Measurements from ENCODE around the gene DSCAML1.
"Not testable (repeated sequence)": the region's sequence is repeated elsewhere in the genome, so short reads cannot be mapped to it uniquely, and the experiment has no call there.

Gene DSCAML1

DNA sequence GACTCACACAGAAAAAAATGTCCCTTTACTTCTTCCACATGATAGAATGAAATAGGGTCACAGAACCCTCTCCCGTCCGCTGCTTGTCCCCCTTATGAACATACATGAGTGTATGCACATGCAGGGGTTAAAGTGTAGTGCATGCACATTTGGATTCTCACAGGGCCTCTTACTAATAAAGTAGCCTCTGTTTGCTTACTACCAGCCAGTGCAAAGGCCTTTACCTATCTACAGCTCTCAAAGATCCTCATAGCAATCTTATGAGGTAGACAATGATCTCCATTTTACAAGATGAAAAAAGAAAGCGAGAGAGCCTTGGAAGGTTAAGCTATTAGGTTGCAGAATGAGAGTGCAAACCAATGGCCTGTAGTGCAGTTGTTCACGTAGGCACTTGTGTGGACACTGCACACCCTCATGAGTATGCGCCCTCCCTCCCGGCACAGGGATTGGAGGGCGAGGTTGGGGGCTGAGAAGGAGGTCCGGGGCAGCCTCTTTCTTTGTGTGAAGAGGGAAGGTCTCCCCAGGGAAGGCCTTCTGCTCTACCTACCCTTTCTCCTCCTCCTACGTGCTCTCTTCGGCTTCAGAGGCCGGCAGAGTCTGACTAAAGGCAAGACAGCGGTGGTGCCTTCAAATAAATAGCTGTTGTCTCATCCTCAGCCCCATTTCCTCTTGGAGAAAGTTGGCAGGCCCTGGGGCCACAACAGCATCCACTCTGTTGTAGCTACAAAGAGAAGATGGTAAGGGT, 378.1 kb downstream of the DSCAML1 start:
- DNase-seq: no peak

DNA sequence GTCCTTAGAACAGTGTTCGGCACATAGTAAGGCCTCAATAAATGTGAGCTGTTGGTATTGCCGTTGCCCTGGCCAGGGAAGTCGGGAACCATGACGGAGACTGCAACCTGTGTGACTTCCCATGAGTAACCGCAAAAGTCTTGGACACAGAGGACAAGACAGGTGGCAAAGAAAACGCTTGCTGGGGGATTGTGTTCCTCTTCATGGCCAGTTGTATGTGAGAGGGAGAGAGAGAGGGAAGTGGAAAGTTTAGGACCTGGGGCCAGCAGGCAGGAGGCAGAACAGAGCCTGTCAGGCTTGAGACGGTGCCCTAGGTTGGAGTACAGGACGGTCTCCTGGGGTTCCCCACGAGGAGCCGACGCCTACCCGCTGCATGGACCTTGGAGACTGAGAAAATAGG, 379.2 kb downstream of the DSCAML1 start:
- DNase-seq: no peak

DNA sequence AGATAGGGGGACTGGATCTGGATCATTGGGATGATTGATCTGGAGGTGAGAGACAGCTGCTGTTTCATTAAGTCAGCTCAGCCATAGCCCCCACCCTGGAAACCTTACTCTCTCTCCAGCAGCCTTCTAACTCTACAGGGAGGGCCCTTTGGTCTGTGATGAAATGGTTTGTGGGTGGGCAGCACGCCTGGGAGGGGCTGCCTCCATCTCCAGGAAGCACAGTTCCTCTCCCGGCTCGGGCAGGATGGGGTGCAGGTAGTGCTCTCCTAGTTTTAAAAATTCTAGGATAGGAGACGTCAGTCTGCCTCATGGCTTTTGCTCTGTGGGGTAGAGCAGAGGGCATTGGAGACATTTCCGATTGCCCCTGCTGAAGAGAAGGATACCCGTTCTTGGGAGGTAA, 379.7 kb downstream of the DSCAML1 start:
- no peak for DNase-seq

DNA sequence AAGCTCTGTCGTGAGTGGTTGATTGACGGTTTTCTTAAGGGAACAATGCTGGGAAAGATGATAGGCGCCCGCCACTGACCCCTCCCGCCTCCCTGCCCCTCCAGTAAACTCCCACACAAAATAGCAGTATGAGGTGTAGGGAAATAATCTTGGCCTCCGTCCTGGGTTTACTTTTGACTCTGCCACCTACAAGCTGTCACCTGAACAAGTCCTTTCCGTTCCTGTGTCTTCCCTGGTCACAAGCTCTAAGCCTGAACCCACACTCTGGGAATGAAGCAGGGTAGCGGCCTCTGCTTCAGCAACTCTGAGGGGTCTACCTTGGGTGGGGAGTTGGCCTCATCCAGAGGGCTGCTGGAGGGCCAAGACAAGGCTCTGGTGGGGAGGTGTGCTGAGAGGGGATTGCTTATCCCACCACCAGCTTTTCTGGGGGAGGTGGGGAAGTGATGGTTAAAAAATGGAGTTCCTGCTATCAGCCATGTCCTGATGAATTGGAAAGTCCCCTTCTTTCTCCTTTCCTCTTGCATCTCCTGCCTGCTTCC, 381.6 kb downstream of the DSCAML1 start:
- DNase-seq: no peak

DNA sequence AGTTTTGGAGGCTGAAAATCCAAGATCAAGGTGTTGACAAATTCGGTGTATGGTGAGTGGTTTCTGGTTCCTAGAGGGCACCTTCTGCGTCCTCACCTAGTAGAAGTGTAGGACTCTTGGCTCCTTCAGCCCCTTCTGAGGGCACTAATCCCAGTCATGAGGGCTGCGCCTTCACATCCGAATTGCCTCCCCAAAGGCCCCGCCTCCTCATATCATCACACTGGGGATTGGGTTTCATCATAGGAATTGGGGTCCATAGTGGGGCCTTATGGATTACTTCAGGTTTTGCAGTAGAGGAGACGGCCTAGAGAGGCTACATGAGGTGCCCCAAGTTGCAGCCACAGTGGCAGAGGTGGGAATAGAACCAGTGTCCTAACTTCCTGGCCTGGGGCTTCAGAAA, 382.3 kb downstream of the DSCAML1 start:
- DNase-seq: no peak

DNA sequence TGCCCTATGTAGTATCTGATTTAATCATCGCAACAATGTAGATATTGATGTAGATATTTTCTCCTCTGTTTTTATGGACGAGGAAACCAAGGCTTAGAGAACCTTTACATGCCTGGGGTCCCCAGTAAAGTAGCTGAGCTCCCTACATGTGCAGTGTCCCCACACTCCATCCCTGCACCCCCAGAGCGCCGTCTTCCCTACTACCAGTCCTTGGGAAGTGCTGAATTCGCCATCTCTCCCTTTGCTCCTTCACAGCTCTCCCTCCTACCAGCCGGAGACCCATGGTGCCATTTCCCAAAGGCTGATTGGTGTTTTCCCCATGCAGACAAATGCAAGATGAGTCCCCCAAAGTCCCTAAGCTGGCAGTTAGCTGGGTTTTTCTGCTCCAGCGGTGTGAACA, 383.4 kb downstream of the DSCAML1 start:
- no peak for DNase-seq

DNA sequence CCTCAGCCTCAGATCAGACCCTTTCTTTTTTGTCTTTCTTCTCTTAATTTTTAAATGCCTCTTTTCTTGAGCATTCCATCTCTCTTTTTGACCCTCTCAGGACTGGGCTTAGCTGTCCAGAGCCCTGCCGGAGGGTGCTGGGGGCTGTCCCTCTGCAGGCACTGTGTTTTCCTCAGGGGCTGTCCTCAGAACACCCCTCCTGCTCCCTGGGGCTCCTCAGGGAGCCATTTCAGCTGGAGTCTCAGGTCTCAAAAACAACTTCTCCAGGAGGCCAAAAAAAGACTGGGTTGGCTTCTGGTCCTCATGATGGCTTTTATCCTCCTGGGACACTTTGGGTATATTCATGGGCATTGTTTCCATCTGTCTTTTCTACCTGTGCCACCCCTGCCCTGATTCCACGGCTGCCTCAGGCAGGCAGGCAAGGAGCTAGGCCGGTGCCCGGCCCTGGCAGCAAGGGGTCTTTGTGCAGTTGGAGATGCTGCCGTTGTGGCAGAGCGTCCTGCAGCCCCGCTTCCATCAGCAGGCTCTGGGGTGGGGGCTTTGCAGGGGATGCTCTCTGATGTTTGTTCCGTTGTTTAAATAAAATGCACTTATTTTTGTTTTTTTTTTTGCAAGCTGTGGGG, 384.3 kb downstream of the DSCAML1 start:
- no peak for DNase-seq

DNA sequence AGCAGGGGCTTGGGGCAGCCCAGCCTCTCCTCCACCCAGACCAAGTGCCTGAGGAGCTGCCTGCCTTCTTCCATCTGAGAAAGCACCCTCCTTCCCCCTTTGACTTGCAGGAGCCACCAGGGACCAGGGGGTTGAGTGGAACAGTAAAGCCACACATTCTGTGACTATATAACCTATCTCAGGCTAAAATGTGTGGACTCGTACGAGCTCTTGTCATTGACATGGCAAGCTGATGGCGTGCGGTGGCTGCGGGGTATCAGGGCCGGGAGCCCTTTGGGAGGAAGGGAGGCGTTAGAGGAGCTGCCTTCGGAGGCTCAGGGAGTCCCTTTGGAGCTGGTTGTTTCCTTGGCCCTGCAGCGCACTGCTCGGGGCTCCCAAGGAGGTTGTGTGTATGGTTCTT, 384.8 kb downstream of the DSCAML1 start:
- no peak for DNase-seq

DNA sequence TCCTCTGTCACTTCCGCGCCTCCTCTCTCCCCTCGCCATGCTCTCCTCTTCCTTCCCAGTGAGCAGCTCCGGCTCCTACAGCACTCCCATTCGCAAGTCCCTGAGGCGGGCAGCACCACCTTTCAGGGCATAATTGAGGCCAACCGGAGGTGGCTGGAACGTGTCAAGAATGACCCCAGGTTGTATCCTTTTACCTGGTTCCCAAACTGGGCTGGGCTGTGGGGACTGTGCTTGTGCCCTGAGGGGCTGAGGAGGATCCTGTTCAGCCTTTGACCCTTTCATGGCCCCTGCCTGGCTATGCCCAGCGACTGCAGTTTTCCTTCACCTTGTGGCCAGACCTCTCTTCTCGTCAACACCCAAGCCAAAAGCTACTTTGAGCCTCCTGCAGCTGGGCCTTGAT, 385.3 kb downstream of the DSCAML1 start:
- DNase-seq: no peak

DNA sequence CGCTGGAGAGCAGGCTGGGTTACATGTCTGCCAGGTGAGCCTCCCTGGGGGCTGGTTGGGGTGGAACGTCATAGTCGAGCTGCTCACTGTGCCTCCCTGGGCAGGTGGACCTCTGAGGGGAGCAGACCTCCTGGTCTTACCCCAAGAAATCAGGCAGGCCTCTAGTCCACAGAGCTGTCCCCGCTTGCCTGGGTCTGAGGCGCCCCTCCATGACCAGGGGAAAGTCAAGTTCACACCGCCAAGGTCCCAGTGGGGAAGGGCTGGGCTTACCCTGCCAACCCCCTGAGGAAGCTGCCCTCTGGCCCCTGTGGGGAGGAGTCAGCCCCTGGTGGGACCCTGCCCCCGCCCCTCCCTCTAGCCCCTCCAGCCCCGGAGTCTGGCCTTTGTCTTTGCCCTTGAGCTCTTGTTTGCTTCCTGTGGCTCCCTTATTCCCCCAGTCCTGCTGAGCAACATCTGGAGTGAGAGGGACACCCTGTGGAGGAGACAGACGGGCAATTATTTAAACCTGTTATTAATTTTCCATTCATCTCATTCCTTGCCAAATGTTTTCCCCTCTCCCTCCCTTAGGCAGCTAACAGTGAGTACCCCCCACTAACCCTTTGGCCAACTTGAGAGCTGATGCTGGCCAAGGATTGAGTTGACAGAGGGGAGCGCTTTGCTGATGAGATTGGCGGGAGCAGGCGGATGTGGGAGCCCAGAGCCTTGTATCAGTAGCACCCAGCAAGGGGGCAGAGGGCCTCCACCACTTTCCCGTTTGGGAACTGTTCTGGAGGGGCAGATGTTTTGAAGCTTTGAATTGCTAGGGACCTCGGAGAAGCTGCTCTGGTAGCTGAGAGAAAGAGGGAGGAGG, 385.9 kb downstream of the DSCAML1 start:
- no peak for DNase-seq

DNA sequence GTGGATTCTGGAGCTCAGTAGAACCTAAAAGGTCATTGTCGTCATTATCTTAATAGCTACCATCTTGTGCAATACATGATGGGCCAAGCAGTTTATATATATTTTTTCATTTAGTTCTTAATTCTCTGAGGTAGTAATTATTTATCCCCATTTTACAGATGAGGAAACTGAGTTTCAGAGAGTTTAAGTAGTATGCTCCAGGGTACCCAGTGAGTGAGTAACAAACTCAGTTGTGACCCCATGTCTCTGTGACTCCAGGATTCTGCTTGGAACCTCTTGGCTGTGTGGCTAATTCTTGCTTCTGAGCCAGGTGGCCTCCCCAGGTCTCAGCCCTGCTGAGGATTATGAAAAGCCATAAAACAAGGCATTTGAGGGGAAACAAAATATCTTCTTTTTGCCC, 386.8 kb downstream of the DSCAML1 start:
- DNase-seq: no peak

DNA sequence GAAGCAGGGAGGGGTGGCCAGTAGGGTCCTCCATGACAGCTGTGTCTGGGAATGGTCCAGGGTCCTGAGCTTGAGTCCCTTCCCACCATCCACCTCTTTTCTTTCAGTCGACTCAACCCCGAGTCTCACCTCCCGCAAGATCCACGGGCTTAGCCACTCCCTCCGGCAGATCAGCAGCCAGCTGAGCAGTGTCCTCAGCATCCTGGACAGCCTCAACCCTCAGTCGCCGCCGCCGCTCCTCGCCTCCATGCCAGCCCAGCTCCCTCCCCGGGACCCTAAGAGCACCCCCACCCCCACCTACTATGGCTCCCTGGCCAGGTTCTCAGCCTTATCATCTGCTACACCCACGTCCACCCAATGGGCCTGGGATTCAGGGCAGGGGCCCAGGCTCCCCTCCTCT, 387.5 kb downstream of the DSCAML1 start:
- no peak for DNase-seq

DNA sequence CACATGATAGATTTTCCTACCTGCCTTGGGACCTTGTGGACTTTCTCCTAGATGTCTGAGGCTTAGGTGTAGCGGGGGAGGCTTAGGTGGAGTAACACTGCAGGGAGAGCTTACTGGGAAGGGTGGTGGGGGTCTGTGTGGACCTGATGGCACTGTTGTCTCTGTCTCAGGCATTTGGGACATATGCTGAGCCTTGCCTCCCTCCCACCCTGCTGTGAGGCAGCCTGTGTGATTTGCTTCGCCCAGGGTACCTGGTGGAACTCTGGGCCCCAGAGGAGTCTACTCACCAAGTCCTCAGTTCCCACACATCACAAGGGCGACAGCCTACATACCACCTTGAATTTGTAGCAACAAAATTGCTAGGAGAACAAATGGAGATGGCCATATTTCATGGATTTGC, 388.7 kb downstream of the DSCAML1 start:
- no peak for DNase-seq

DNA sequence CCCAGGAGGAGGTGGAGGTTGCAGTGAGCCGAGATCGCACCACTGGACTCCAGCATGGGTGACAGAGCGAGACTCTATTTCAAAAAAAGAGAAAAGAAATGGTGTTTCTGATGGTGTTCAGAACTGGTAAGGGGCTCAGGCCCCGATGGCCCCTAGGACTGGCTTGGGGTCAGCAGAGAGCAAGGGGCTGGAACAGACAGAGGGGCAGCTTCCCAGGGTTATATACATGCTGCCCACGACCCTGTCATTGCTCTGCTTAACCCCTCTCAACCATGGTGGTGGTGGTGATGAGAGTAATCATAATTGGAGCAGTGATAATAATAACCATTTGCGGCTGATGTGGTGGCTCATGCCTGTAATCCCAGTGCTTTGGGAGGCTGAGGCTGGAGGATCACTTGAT, 390.0 kb downstream of the DSCAML1 start:
- no peak for DNase-seq

DNA sequence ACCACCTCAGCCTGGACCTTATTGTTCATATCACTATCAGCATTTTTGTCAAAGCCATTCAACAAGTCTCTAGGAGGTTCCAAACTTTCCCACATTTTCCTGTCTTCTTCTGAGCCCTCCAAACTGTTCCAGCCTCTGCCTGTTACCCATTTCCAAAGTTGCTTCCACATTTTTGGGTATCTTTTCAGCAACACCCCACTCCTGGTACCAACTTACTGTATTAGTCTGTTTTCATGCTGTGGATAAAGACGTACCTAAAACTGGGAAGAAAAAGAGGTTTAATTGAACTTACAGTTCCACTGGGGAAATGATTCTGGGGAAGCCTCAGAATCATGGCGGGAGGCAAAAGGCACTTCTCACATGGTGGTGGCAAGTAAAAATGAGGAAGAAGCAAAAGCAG, 391.1 kb downstream of the DSCAML1 start:
- not testable (repeated sequence) for DNase-seq

DNA sequence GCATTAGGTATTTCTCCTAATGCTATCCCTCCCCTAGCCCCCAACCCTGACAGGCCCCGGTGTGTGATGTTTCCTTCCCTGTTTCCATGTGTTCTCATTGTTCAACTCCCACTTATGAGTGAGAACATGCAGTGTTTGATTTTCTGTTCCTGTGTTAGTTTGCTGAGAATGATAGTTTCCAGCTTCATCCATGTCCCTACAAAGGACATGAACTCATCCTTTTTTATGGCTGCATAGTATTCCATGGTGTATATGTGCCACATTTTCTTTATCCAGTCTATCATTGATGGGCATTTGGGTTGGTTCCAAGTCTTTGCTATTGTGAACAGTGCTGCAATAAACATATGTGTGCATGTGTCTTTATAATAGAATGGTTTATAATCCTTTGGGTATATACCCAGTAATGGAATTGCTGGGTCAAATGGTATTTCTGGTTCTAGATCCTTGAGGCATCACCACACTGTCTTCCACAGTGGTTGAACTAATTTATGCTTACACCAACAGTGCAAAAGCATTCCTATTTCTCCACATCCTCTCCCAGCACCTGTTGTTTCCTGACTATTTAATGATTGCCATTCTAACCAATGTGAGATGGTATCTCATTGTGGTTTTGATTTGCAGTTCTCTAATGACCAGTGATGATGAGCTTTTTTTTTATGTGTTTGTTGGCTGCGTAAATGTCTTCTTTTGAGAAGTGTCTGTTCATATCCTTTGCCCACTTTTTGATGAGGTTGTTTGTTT, 397.7 kb downstream of the DSCAML1 start:
- DNase-seq: not testable (repeated sequence)

DNA sequence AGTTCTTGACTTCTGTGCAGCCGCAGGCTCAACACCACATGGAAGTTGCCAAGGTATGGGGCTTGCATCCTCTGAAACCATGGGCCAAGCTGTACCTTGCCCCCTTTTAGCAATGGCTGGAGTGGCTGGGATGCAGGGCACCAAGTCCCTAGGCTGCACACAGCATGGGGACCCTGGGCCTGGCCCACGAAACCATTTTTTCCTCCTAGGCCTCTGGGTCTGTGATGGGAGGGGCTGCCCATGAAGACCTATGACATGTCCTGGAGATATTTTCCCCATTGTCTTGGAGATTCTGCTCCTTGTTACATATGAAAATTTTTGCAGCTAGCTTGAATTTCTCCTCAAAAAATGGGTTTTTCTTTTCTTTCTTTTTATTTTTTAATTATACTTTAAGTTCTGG, 398.4 kb downstream of the DSCAML1 start:
- not testable (repeated sequence) for DNase-seq

DNA sequence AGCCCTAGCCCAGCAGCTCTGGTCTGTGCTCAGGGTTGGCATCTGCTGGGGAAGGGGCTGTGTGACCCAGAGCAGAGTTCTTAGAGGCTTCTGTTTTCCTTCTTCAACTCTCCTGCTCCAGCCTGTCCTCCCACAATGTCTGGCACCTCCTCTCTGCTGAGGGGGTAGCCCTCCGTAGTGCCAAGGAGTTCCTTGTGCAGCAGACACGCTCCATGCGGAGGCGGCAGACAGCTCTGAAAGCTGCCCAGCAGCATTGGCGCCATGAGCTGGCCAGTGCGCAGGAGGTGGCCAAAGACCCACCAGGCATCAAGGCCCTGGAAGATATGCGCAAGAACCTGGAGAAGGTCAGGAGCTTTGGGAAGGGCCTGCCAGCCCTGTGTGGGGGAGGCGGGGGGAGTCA, 400.0 kb downstream of the DSCAML1 start:
- DNase-seq: no peak

DNA sequence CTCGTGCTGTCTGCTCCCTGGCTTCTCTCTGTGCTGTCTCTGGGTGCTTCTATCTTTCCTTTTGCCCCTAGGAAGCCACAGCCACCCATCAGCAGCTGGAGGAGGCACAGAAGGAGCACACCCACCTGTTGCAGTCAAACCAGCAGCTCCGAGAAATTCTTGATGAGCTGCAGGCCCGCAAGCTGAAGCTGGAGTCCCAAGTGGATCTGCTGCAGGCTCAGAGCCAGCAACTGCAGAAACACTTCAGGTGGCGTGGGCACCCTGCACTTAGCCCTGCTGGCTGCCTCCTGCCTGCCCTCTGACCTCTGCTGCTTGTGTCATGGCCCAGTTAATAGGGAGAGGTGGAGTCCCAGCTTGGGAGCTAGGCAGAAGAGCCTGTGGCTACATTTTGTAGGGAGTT, 401.5 kb downstream of the DSCAML1 start:
- no peak for DNase-seq

DNA sequence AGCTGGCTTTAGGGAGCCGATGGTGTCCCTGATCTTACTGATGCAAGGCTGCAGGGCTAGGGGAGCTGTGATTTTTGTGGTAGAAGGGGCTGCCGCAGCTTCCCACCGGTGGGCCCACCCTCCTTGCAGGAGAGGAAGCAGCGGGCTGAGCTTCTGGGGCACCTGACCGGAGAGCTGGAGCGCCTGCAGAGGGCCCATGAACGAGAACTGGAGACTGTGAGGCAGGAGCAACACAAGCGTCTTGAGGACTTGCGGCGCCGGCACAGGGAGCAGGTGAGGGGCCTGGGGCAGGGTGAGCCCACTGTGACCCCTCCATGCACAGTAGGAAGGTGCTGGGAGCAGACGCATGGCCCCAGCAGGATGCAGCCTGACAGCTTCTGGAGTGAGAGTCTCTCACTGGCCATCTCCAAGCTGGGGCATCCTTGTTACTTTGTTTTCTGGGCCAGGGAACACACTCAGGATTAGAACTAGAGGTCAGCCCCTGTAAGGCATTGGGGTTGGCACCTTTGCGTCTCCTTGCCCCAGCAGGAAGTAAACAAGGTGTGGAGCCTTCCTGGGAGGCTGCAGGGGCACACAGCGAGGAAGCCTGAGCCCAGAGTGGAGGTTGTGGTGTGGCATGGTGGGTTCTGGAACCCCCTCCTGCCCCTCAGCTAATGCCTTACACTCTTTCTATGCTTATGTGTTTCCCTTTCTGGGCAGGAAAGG, 402.6 kb downstream of the DSCAML1 start:
- no peak for DNase-seq

DNA sequence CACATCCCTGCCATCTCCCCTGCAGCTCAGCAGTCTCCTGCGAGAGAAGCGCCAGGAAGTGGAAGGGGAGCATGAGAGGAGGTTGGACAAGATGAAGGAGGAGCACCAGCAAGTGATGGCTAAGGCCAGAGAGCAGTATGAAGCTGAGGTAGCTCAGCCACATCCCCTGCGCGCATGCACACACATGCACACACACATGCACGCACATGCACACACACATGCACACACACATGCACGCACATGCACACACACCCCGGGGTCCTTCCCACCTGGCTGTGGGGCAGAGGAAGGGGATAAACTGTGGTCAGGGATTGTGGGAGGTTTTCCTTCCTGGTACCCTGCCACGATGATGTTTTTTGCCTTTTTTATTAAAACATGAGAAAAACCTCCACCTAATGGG, 404.0 kb downstream of the DSCAML1 start:
- DNase-seq: no peak

DNA sequence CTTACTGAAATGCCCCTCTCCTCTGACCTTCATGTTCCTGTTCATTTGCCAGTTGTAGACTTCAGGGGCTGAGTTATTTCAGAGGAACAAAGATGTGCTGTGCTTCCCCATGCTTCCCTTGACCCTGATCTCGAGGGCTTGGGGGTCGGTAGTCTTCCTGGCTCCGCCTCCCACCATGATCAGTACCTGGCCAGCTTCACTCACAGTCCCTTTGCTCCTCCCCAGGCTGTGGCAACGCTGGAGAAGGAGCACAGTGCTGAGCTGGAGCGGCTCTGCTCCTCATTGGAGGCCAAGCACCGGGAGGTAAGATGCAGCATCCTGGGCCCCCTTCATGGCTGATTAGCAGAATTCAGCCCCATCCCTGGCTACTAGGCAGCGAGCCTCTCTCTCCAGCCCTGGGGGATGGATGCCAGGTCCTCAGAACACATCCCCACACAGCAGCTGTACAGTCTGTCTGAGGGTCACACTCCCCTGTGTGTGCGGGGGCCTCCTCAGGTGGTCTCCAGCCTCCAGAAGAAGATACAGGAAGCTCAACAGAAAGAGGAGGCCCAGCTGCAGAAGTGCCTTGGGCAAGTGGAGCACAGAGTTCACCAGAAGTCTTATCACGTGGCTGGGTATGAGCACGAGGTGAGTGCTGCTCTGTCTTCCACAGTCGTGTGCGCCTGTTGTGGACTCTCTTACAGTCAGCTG, 404.9 kb downstream of the DSCAML1 start:
- DNase-seq: no peak
